ENCODE data around the gene FBXO31.

FBXO31 gene

GRCh38 chr16:87327798-87328495 is 55.6 kb downstream of the FBXO31 start:
- DNase-seq (ENCODE audit: low read depth), result no peak

GRCh38 chr16:87326151-87326571 is 57.4 kb downstream of the FBXO31 start:
- no peak for DNase-seq (ENCODE audit: low read depth)

GRCh38 chr16:87325423-87325858 is 58.1 kb downstream of the FBXO31 start:
- no peak for DNase-seq (ENCODE audit: low read depth)

- DNase-seq (ENCODE audit: low read depth), result no peak
Observed at GRCh38 chr16:87324411-87325275, 58.9 kb downstream of the FBXO31 start.

- no peak for DNase-seq (ENCODE audit: low read depth)
Observed at GRCh38 chr16:87323727-87324410, 59.7 kb downstream of the FBXO31 start.

GRCh38 chr16:87322833-87323726 is 60.5 kb downstream of the FBXO31 start:
- no peak for DNase-seq (ENCODE audit: low read depth)

GRCh38 chr16:87322360-87322759 is 61.2 kb downstream of the FBXO31 start:
- no peak for DNase-seq (ENCODE audit: low read depth)

GRCh38 chr16:87321336-87322107 is 62.1 kb downstream of the FBXO31 start:
- no peak for DNase-seq (ENCODE audit: low read depth)

- no peak for DNase-seq (ENCODE audit: low read depth)
Observed at GRCh38 chr16:87320510-87321227, 62.9 kb downstream of the FBXO31 start.

GRCh38 chr16:87319997-87320491 is 63.5 kb downstream of the FBXO31 start:
- no peak for DNase-seq (ENCODE audit: low read depth)

GRCh38 chr16:87319011-87319410 is 64.6 kb downstream of the FBXO31 start:
- DNase-seq (ENCODE audit: low read depth), result no peak

GRCh38 chr16:87317750-87318644 is 65.6 kb downstream of the FBXO31 start:
- DNase-seq (ENCODE audit: low read depth), result peak; percentile 27

GRCh38 chr16:87316923-87317749 is 66.4 kb downstream of the FBXO31 start, which contains the start of gene C16orf95:
C16orf95 (minus strand) TSS chr16:87317392; CDS start chr16:87317242, 150 bp downstream.
- DNase-seq (ENCODE audit: low read depth), result peak; percentile 93

GRCh38 chr16:87316450-87316922 is 67.1 kb downstream of the FBXO31 start:
- no peak for DNase-seq (ENCODE audit: low read depth)

- no peak for DNase-seq (ENCODE audit: low read depth)
Observed at GRCh38 chr16:87314990-87315420, 68.6 kb downstream of the FBXO31 start.

GRCh38 chr16:87312008-87312407 is 71.6 kb downstream of the FBXO31 start:
- DNase-seq (ENCODE audit: low read depth), result no peak

GRCh38 chr16:87311387-87311786 is 72.2 kb downstream of the FBXO31 start:
- no peak for DNase-seq (ENCODE audit: low read depth)

GRCh38 chr16:87310610-87311009 is 73.0 kb downstream of the FBXO31 start:
- no peak for DNase-seq (ENCODE audit: low read depth)
